MM.1S (cell line): ENCODE data around the gene EPN1.

Source experiments
- DNase-seq: peaks from one replicate; pipeline ENCODE4 v3.0.0-alpha.2; 2015
- H2AFZ ChIP-seq: fragments of 300-600 bp; sonication (generic); 2 replicates; pipeline ENCODE4 v1.6.0; 2016; ENCODE audit warnings: antibody characterized with exemption, low read length
- H3F3A ChIP-seq: fragments of 300-600 bp; sonication (generic); 2 replicates; pipeline ENCODE4 v1.6.1; 2016; ENCODE audit warnings: mild to moderate bottlenecking, antibody characterized with exemption, low read length, moderate library complexity, mixed read lengths; ENCODE audit not compliant: insufficient read depth
- H3K27ac ChIP-seq: fragments of 300-600 bp; sonication (generic); 2 replicates; pipeline ENCODE4 v1.5.1; 2016; ENCODE audit warnings: mild to moderate bottlenecking, low read length
- H3K27me3 ChIP-seq: fragments of 300-600 bp; sonication (generic); replicated peaks from 2 replicates; pipeline ENCODE4 v1.6.0; 2016; ENCODE audit warnings: low read length; ENCODE audit not compliant: insufficient read depth
- H3K36me3 ChIP-seq: fragments of 300-600 bp; sonication (generic); replicated peaks from 2 replicates; pipeline ENCODE4 v1.6.1; 2016; ENCODE audit warnings: mild to moderate bottlenecking, low read length, mixed read lengths; ENCODE audit not compliant: insufficient read depth
- H3K4me1 ChIP-seq: fragments of 300-600 bp; sonication (generic); 2 replicates; pipeline ENCODE4 v1.6.1; 2016; ENCODE audit warnings: low read length, mixed read lengths
- H3K4me2 ChIP-seq: fragments of 300-600 bp; sonication (generic); 2 replicates; pipeline ENCODE4 v1.6.0; 2016; ENCODE audit warnings: low read depth, low read length
- H3K4me3 ChIP-seq: fragments of 300-600 bp; sonication (generic); 2 replicates; pipeline ENCODE4 v1.5.1; 2016; ENCODE audit warnings: low read length, mixed read lengths
- H3K79me2 ChIP-seq: fragments of 300-600 bp; sonication (generic); 2 replicates; pipeline ENCODE4 v1.6.1; 2016; ENCODE audit warnings: mixed run types, low read length, mixed read lengths
- H3K9ac ChIP-seq: fragments of 300-600 bp; sonication (generic); 2 replicates; pipeline ENCODE4 v1.6.1; 2016; ENCODE audit warnings: low read length, mixed read lengths
- H3K9me2 ChIP-seq: fragments of 300-600 bp; sonication (generic); replicated peaks from 2 replicates; pipeline ENCODE4 v1.6.1; 2016; ENCODE audit warnings: mild to moderate bottlenecking, low read length, mixed read lengths; ENCODE audit not compliant: insufficient read depth
- H3K9me3 ChIP-seq: fragments of 300-600 bp; sonication (generic); replicated peaks from 2 replicates; pipeline ENCODE4 v1.6.1; 2016; ENCODE audit warnings: mild to moderate bottlenecking, low read length, mixed read lengths; ENCODE audit not compliant: insufficient read depth
- H4K20me1 ChIP-seq: fragments of 300-600 bp; sonication (generic); 2 replicates; pipeline ENCODE4 v1.6.1; 2016; ENCODE audit warnings: mild to moderate bottlenecking, low read length, moderate library complexity, mixed read lengths; ENCODE audit not compliant: insufficient read depth
- CTCF ChIP-seq: fragments of 300-600 bp; sonication (generic); IDR thresholded peaks from 2 replicates; pipeline ENCODE4 v1.5.1; 2016; ENCODE audit warnings: antibody characterized with exemption, low read length, mixed read lengths
- EZH2 ChIP-seq: fragments of 300-600 bp; sonication (generic); optimal IDR thresholded peaks from 2 replicates; pipeline ENCODE3; 2017; ENCODE audit warnings: low read depth, mild to moderate bottlenecking, antibody characterized with exemption, low read length, mixed read lengths
- EZH2phosphoT487 ChIP-seq: fragments of 300-600 bp; sonication (generic); IDR thresholded peaks from 2 replicates; pipeline ENCODE4 v1.6.1; 2018; ENCODE audit warnings: antibody characterized with exemption, low read length

The EPN1 gene

GRCh38 chr19:55644191-55644833, 30.7 kb upstream of the EPN1 start:
- Histone ChIP-seq H3K4me1 (peaks cover 28% of the 10 kb centered on the region), H2AFZ (no peak overlapping the region), H3K27ac (no peak overlapping the region), H3K79me2 (peaks cover 25% of the 10 kb centered on the region), H4K20me1 (no peaks in the 10 kb centered on the region), H3K9me3 (no peaks in the 10 kb centered on the region), H3K4me2 (peak overlapping the region; percentile 94), H3K4me3 (peak overlapping the region; percentile 90), H3K9ac (peak overlapping the region; percentile 75), H3F3A (peaks cover 20% of the 10 kb centered on the region), H3K36me3 (no peaks in the 10 kb centered on the region), H3K9me2 (no peaks in the 10 kb centered on the region), H3K27me3 (no peaks in the 10 kb centered on the region)
- DNase-seq = no peak
- TF ChIP-seq CTCF (no peak), EZH2 (no peak), EZH2phosphoT487 (no peak)

GRCh38 chr19:55644842-55645511, 30.0 kb upstream of the EPN1 start:
- no peaks in the 10 kb centered on the region for H3K9me2 ChIP-seq
- peaks cover 20% of the 10 kb centered on the region for H3F3A ChIP-seq
- H3K4me3 ChIP-seq = no peak overlapping the region
- no peaks in the 10 kb centered on the region for H3K9me3 ChIP-seq
- H3K4me1 ChIP-seq = peaks cover 27% of the 10 kb centered on the region
- no peak overlapping the region for H2AFZ ChIP-seq
- H3K79me2 ChIP-seq = peaks cover 25% of the 10 kb centered on the region
- no peaks in the 10 kb centered on the region for H3K27me3 ChIP-seq
- no peak for TF ChIP-seq CTCF
- TF ChIP-seq EZH2phosphoT487 = no peak
- TF ChIP-seq EZH2 = no peak
- no peak overlapping the region for H3K9ac ChIP-seq
- no peaks in the 10 kb centered on the region for H3K36me3 ChIP-seq
- H3K27ac ChIP-seq = no peak overlapping the region
- no peaks in the 10 kb centered on the region for H4K20me1 ChIP-seq
- no peak for DNase-seq
- peak overlapping the region; percentile 94; the same call in 1 of the 2 replicates for H3K4me2 ChIP-seq

GRCh38 chr19:55645512-55645881, 29.5 kb upstream of the EPN1 start:
- Histone ChIP-seq H3K27ac (no peak overlapping the region), H3K9ac (no peak overlapping the region), H3K9me3 (no peaks in the 10 kb centered on the region), H3K4me3 (no peak overlapping the region), H3K4me2 (no peak overlapping the region), H3F3A (peaks cover 20% of the 10 kb centered on the region), H2AFZ (no peak overlapping the region), H3K36me3 (no peaks in the 10 kb centered on the region), H3K9me2 (no peaks in the 10 kb centered on the region), H4K20me1 (no peaks in the 10 kb centered on the region), H3K4me1 (peaks cover 23% of the 10 kb centered on the region; the same call in 1 of the 2 replicates), H3K79me2 (peaks cover 25% of the 10 kb centered on the region), H3K27me3 (no peaks in the 10 kb centered on the region)
- DNase-seq = no peak
- TF ChIP-seq CTCF (no peak), EZH2 (no peak), EZH2phosphoT487 (no peak)
